Measurements from ENCODE around the gene MOBP.

The MOBP gene

GRCh38 chr3:39501059-39501458, 33.6 kb downstream of the MOBP start:
- Histone ChIP-seq H3K79me2 (ENCODE audit: low read length) (no peaks in the 10 kb centered on the region), H3K27ac (ENCODE audit: low read length) (no peak overlapping the region), H4K20me1 (ENCODE audit: insufficient read depth, low read length) (no peaks in the 10 kb centered on the region), H3K4me1 (ENCODE audit: low read length) (peaks cover 5% of the 10 kb centered on the region), H3K27me3 (ENCODE audit: low read depth, low read length) (peaks cover 20% of the 10 kb centered on the region), H3K9ac (ENCODE audit: low read length) (no peak overlapping the region), H3K36me3 (replicated peaks; ENCODE audit: low read depth, low read length) (no peaks in the 10 kb centered on the region), H3K9me3 (ENCODE audit: insufficient read depth, low read length) (no peaks in the 10 kb centered on the region), H3K4me3 (ENCODE audit: low read length) (no peak overlapping the region), H2AFZ (ENCODE audit: low read depth, low read length) (no peak overlapping the region), H3K4me2 (ENCODE audit: low read length) (no peak overlapping the region)
- TF ChIP-seq EZH2phosphoT487 (IDR thresholded peaks at IDR 0.05; ENCODE audit: low read depth): no peak
- TF ChIP-seq, protein P1, sequence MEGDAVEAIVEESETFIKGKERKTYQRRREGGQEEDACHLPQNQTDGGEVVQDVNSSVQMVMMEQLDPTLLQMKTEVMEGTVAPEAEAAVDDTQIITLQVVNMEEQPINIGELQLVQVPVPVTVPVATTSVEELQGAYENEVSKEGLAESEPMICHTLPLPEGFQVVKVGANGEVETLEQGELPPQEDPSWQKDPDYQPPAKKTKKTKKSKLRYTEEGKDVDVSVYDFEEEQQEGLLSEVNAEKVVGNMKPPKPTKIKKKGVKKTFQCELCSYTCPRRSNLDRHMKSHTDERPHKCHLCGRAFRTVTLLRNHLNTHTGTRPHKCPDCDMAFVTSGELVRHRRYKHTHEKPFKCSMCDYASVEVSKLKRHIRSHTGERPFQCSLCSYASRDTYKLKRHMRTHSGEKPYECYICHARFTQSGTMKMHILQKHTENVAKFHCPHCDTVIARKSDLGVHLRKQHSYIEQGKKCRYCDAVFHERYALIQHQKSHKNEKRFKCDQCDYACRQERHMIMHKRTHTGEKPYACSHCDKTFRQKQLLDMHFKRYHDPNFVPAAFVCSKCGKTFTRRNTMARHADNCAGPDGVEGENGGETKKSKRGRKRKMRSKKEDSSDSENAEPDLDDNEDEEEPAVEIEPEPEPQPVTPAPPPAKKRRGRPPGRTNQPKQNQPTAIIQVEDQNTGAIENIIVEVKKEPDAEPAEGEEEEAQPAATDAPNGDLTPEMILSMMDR (IDR thresholded peaks at IDR 0.05; ENCODE audit: low read depth, low read length): no peak

- no peaks in the 10 kb centered on the region for H3K79me2 ChIP-seq (ENCODE audit: low read length)
- H3K4me2 ChIP-seq (ENCODE audit: low read length): no peak overlapping the region
- H3K9me3 ChIP-seq (ENCODE audit: insufficient read depth, low read length): no peaks in the 10 kb centered on the region
- TF ChIP-seq EZH2phosphoT487 (IDR thresholded peaks at IDR 0.05; ENCODE audit: low read depth): no peak
- TF ChIP-seq, protein P1 (IDR thresholded peaks at IDR 0.05; ENCODE audit: low read depth, low read length): no peak
- no peak overlapping the region for H3K4me3 ChIP-seq (ENCODE audit: low read length)
- H4K20me1 ChIP-seq (ENCODE audit: insufficient read depth, low read length): no peaks in the 10 kb centered on the region
- peaks cover 9% of the 10 kb centered on the region for H3K4me1 ChIP-seq (ENCODE audit: low read length)
- H3K36me3 ChIP-seq (replicated peaks; ENCODE audit: low read depth, low read length): no peaks in the 10 kb centered on the region
- H3K9ac ChIP-seq (ENCODE audit: low read length): no peak overlapping the region
- H2AFZ ChIP-seq (ENCODE audit: low read depth, low read length): no peak overlapping the region
- peaks cover 20% of the 10 kb centered on the region for H3K27me3 ChIP-seq (ENCODE audit: low read depth, low read length)
- no peak overlapping the region for H3K27ac ChIP-seq (ENCODE audit: low read length)
These were observed 34.7 kb downstream of the MOBP start for GRCh38 chr3:39501968-39502837.

- no peaks in the 10 kb centered on the region for H4K20me1 ChIP-seq (ENCODE audit: insufficient read depth, low read length)
- H3K4me2 ChIP-seq (ENCODE audit: low read length): no peak overlapping the region
- H2AFZ ChIP-seq (ENCODE audit: low read depth, low read length): no peak overlapping the region
- no peak overlapping the region for H3K4me3 ChIP-seq (ENCODE audit: low read length)
- TF ChIP-seq, protein P1 (IDR thresholded peaks at IDR 0.05; ENCODE audit: low read depth, low read length): no peak
- no peak for TF ChIP-seq EZH2phosphoT487 (IDR thresholded peaks at IDR 0.05; ENCODE audit: low read depth)
- peaks cover 9% of the 10 kb centered on the region for H3K4me1 ChIP-seq (ENCODE audit: low read length)
- no peaks in the 10 kb centered on the region for H3K9me3 ChIP-seq (ENCODE audit: insufficient read depth, low read length)
- no peaks in the 10 kb centered on the region for H3K36me3 ChIP-seq (replicated peaks; ENCODE audit: low read depth, low read length)
- no peak overlapping the region for H3K9ac ChIP-seq (ENCODE audit: low read length)
- H3K27me3 ChIP-seq (ENCODE audit: low read depth, low read length): peaks cover 20% of the 10 kb centered on the region
- no peaks in the 10 kb centered on the region for H3K79me2 ChIP-seq (ENCODE audit: low read length)
- H3K27ac ChIP-seq (ENCODE audit: low read length): no peak overlapping the region
These were observed 35.3 kb downstream of the MOBP start for GRCh38 chr3:39502838-39503145.

GRCh38 chr3:39505866-39506742, 38.6 kb downstream of the MOBP start:
- H3K4me3 ChIP-seq (ENCODE audit: low read length): no peak overlapping the region
- H3K9me3 ChIP-seq (ENCODE audit: insufficient read depth, low read length): no peaks in the 10 kb centered on the region
- H3K27me3 ChIP-seq (ENCODE audit: low read depth, low read length): peaks cover 3% of the 10 kb centered on the region
- H3K9ac ChIP-seq (ENCODE audit: low read length): no peak overlapping the region
- H3K36me3 ChIP-seq (replicated peaks; ENCODE audit: low read depth, low read length): no peaks in the 10 kb centered on the region
- H3K79me2 ChIP-seq (ENCODE audit: low read length): no peaks in the 10 kb centered on the region
- no peak overlapping the region for H3K4me2 ChIP-seq (ENCODE audit: low read length)
- no peak overlapping the region for H3K27ac ChIP-seq (ENCODE audit: low read length)
- TF ChIP-seq EZH2phosphoT487 (IDR thresholded peaks at IDR 0.05; ENCODE audit: low read depth): no peak
- TF ChIP-seq, protein P1 (IDR thresholded peaks at IDR 0.05; ENCODE audit: low read depth, low read length): no peak
- no peaks in the 10 kb centered on the region for H4K20me1 ChIP-seq (ENCODE audit: insufficient read depth, low read length)
- H2AFZ ChIP-seq (ENCODE audit: low read depth, low read length): no peak overlapping the region
- peaks cover 5% of the 10 kb centered on the region for H3K4me1 ChIP-seq (ENCODE audit: low read length)

Data from OCI-LY3 (cell line).